Endothelial cell of umbilical vein (primary cell): ENCODE results near the gene CTNND2. TPM values are rescaled to one million over a fixed set of nuclear protein-coding genes. Genes with fewer than 3 reads are reported as not detected.

ENCODE experiments used
- BruUV-seq: library from RNA; stranded (reverse); fragments of 400-500 nt; replicated peaks from 2 replicates; lab custom pipeline; 2021; lab: Mats Ljungman, UMichigan
- CTCF ChIA-PET: fragments of 300-600, 350-600 bp; sonication (Branson Sonifier 250); formaldehyde crosslinking; loops from one replicate; lab custom pipeline; 2021; ENCODE audit warnings: antibody characterized with exemption, inconsistent platforms; lab: Charles Lee
- POLR2A ChIA-PET: fragments of 300-600, 350-600 bp; sonication (Branson Sonifier 250); formaldehyde crosslinking; loops from one replicate; lab custom pipeline; 2021; ENCODE audit warnings: antibody characterized with exemption, inconsistent platforms; lab: Charles Lee
- DNase-seq: peaks from one replicate; pipeline ENCODE4 v3.0.0-alpha.2; 2011; ENCODE audit warnings: low read depth, low spot score
- FAIRE-seq: peaks from 2 replicates; lab custom pipeline; 2011; peaks lifted over from hg19 to GRCh38; lab: Jason Lieb, UNC
- H2AFZ ChIP-seq: 2 replicates; pipeline ENCODE4 v1.6.0; 2012; ENCODE audit warnings: low read depth, low read length, control low read depth, inconsistent platforms
- H3K27ac ChIP-seq: 2 replicates; pipeline ENCODE4 v1.5.1; 2011; ENCODE audit warnings: low read depth, mild to moderate bottlenecking, control low read depth, low read length, moderate library complexity; ENCODE audit not compliant: insufficient read depth
- H3K27me3 ChIP-seq, 2 experiments: 2 replicates each; pipeline versions ENCODE4 v1.6.0 to v1.6.1; 2011; ENCODE audit warnings: low read length in 2 of 2, mixed read lengths in 1 of 2; ENCODE audit not compliant: control insufficient read depth in 2 of 2, insufficient read depth in 2 of 2
- H3K36me3 ChIP-seq, 2 experiments: 2 replicates in 1 of 2; 3 replicates in 1 of 2; pipeline ENCODE4 v1.5.1; 2011; ENCODE audit warnings: low read length in 2 of 2, mild to moderate bottlenecking in 1 of 2, moderate library complexity in 1 of 2; ENCODE audit not compliant: control insufficient read depth in 2 of 2, insufficient read depth in 2 of 2; ENCODE audit errors: extremely low read depth in 1 of 2
- H3K4me1 ChIP-seq: 3 replicates; pipeline ENCODE4 v1.5.1; 2011; ENCODE audit warnings: mild to moderate bottlenecking, low read length; ENCODE audit not compliant: control insufficient read depth, insufficient read depth; ENCODE audit errors: extremely low read depth
- H3K4me2 ChIP-seq: 2 replicates; pipeline ENCODE4 v1.6.1; 2011; ENCODE audit warnings: low read length, control low read depth, mixed read lengths; ENCODE audit not compliant: insufficient read depth
- H3K4me3 ChIP-seq, 3 experiments: fragments of 200-600 bp in 1 of 3; sonication (generic), shearing (Covaris generic) in 1 of 3; replicated peaks in 1 of 3; 2 replicates each; pipeline ENCODE4 v1.5.1; 2011 to 2016; ENCODE audit warnings: control low read depth in 3 of 3, low read length in 3 of 3, mild to moderate bottlenecking in 2 of 3, inconsistent platforms in 1 of 3, low read depth in 1 of 3, moderate library complexity in 1 of 3; ENCODE audit not compliant: insufficient read depth in 1 of 3
- H3K79me2 ChIP-seq: 2 replicates; pipeline ENCODE4 v1.6.0; 2012; ENCODE audit warnings: low read length, inconsistent platforms; ENCODE audit not compliant: control insufficient read depth, insufficient read depth
- H3K9ac ChIP-seq: replicated peaks from 2 replicates; pipeline ENCODE3; 2011; ENCODE audit warnings: low read length, control low read depth; ENCODE audit not compliant: insufficient read depth; ENCODE audit errors: extremely low read depth
- H3K9me1 ChIP-seq: replicated peaks from 3 replicates; pipeline ENCODE4 v1.6.0; 2011; ENCODE audit warnings: mild to moderate bottlenecking, low read length; ENCODE audit not compliant: control insufficient read depth, insufficient read depth; ENCODE audit errors: extremely low read depth
- H3K9me3 ChIP-seq: replicated peaks from 2 replicates; pipeline ENCODE4 v1.5.1; 2012; ENCODE audit warnings: low read length, inconsistent platforms; ENCODE audit not compliant: control insufficient read depth, insufficient read depth
- H4K20me1 ChIP-seq: replicated peaks from 2 replicates; pipeline ENCODE3; 2011; ENCODE audit warnings: mild to moderate bottlenecking, low read length; ENCODE audit not compliant: control insufficient read depth, insufficient read depth; ENCODE audit errors: extremely low read depth
- CTCF ChIP-seq, 2 donors: IDR thresholded peaks; 1 replicate in 1 of 2; 2 replicates in 1 of 2; pipeline ENCODE4 v1.5.1; 2011; ENCODE audit warnings: low read length in 2 of 2, mild to moderate bottlenecking in 2 of 2, moderate library complexity in 2 of 2, control low read depth in 1 of 2, inconsistent platforms in 1 of 2, low read depth in 1 of 2; ENCODE audit not compliant: insufficient read depth in 1 of 2; ENCODE audit errors: extremely low read depth in 1 of 2
- EZH2 ChIP-seq: IDR thresholded peaks from 2 replicates; pipeline ENCODE4 v1.6.1; 2012; ENCODE audit warnings: borderline replicate concordance, low read depth, mild to moderate bottlenecking, moderate library complexity, low read length, inconsistent platforms; ENCODE audit not compliant: severe bottlenecking
- FOS ChIP-seq: IDR thresholded peaks from 2 replicates; pipeline ENCODE4 v1.6.1; 2011; ENCODE audit warnings: mild to moderate bottlenecking, low read length, moderate library complexity, borderline replicate concordance; ENCODE audit not compliant: insufficient read depth
- GATA2 ChIP-seq: IDR thresholded peaks from 2 replicates; pipeline ENCODE4 v1.7.0; 2011; ENCODE audit warnings: low read depth, mild to moderate bottlenecking, moderate library complexity, mixed read lengths, low read length; ENCODE audit not compliant: insufficient read length, insufficient read depth
- POLR2A ChIP-seq: IDR thresholded peaks from 2 replicates; pipeline ENCODE4 v1.6.1; 2012; ENCODE audit warnings: low read depth, mild to moderate bottlenecking, control low read depth, low read length
- POLR2AphosphoS5 ChIP-seq: IDR thresholded peaks from 2 replicates; pipeline ENCODE4 v1.6.1; 2012; ENCODE audit warnings: low read depth, mild to moderate bottlenecking, control low read depth, low read length, moderate library complexity; ENCODE audit not compliant: insufficient read depth
- dilution Hi-C: fragments of 300-500 bp; cut with MboI; formaldehyde crosslinking; loops from one replicate; pipeline ENCODE4 v1.15.0; 2019; ENCODE audit warnings: low sequenced_read_pairs; ENCODE audit not compliant: extremely low pct_ligation_motif_present
- intact Hi-C: fragments of 100-400 bp; cut with micrococcal nuclease; formaldehyde crosslinking; loops from one replicate; pipeline ENCODE4 v1.10.0; 2022
- polyA plus RNA-seq, 4 experiments: library from polyadenylated mRNA; depleted of rRNA in 3 of 4; stranded (reverse) in 3 of 4; unstranded in 1 of 4; fragments of >200 nt; gene quantifications; 2 replicates each; pipeline versions ENCODE4 v1.2.1 to v1.2.3, GENCODE V29; 2011 to 2012; ENCODE audit warnings: missing spikeins in 1 of 4
- total RNA-seq: library from RNA; stranded (reverse); gene quantifications from 2 replicates; pipeline ENCODE4 v1.2.3, GENCODE V29; 2021
- TF ChIP-seq, protein P1 (sequence below): IDR thresholded peaks from 2 replicates; pipeline ENCODE4 v1.6.1; 2011; ENCODE audit not compliant: insufficient read depth, insufficient read length

The CTNND2 gene
- total and polyA plus RNA-seq, 2 donors (not counting 3 experiments of a cell fraction or from before 2014, with no cell fraction given) = not detected

- dilution Hi-C loops = no loop called here
- Histone ChIP-seq H3K4me3 (no peak overlapping the region), H3K9me3 (peaks cover 4% of the 10 kb centered on the region), H3K27me3 (no peaks in the 10 kb centered on the region), H3K9me1 (no peaks in the 10 kb centered on the region), H3K4me2 (no peak overlapping the region), H2AFZ (no peak overlapping the region), H4K20me1 (no peaks in the 10 kb centered on the region), H3K4me1 (no peaks in the 10 kb centered on the region), H3K9ac (no peak overlapping the region), H3K36me3 (no peaks in the 10 kb centered on the region), H3K79me2 (no peaks in the 10 kb centered on the region), H3K27ac (no peak overlapping the region)
- BruUV-seq = no TSS peak
- FAIRE-seq = no peak
- DNase-seq = no peak
- intact Hi-C loops = no loop called here
- TF ChIP-seq GATA2 (no peak), POLR2AphosphoS5 (no peak), FOS (no peak), EZH2 (no peak), POLR2A (no peak), CTCF (IDR thresholded peaks at IDR 0.05; ENCODE audit: extremely low read depth in 1 of 2, insufficient read depth in 1 of 2, low read depth in 1 of 2, low read length in 2 of 2) (no peak)
- TF ChIP-seq, protein P1, sequence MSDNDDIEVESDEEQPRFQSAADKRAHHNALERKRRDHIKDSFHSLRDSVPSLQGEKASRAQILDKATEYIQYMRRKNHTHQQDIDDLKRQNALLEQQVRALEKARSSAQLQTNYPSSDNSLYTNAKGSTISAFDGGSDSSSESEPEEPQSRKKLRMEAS = no peak
- CTCF ChIA-PET = no interaction called here
- POLR2A ChIA-PET = no interaction called here
Measured at GRCh38 chr5:11507156-11507910, 396.9 kb downstream of the CTNND2 start.
